ENCODE results near the gene WDR20.

Gene WDR20

GRCh38 chr14:102197317-102197853 is 57.7 kb downstream of the WDR20 start:
- DNase-seq (ENCODE audit: low spot score), result no peak

DNA sequence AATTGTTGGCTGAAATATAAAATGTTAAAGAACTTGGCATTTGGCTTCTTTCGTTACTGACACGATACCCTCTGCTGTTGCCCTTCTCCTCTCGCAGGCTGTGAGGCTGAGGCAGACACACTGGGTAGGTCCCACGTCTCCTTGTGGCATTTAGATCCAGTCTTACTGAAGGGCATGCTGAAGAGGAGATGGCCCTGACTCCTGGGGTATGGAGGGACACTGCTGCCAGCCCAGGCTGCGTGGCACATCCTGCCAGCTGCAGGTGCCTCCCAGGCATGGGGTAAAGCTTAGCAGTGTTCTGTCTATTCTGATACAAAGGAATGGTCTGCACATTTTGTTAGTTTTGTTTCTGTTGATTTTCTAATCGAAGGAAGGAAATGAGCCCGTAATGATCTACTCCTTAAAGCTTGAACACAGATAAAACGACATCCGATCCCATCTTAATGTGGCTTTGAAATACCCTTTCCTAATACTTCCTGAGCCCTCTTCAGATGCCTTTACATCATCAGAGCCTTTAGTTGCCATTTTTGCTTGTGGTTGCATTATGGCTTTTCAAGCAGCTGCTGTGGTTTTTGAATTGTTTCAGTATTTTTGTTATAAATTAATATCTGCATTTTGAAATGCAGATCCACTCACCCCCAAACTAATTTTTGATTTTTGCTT is 61.1 kb downstream of the WDR20 start:
- DNase-seq (ENCODE audit: low spot score), result no peak

- no peak for DNase-seq (ENCODE audit: low spot score)
Observed at GRCh38 chr14:102201353-102201738, 61.6 kb downstream of the WDR20 start.

- DNase-seq (ENCODE audit: low spot score), result no peak
Observed at GRCh38 chr14:102201776-102202175, 62.1 kb downstream of the WDR20 start.

DNA sequence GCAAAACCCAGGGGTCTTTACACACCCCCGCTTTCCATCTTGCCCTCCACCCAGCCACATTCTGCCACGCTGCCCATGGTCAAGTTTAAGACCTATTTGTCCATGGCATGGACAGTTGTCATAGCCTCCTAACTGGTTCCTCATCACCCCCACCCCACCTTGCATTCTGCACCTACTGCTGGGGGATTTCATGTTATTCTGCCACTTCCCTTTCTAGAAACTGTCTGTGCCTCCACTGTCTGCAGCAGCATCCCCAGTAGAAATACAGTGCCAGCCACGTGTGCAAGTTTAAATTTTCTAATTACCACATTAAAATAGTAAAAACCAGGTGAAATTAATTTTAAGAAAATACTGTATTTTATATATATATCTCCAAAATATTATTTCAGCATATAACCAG is 63.2 kb downstream of the WDR20 start:
- DNase-seq (ENCODE audit: low spot score), result no peak

DNA sequence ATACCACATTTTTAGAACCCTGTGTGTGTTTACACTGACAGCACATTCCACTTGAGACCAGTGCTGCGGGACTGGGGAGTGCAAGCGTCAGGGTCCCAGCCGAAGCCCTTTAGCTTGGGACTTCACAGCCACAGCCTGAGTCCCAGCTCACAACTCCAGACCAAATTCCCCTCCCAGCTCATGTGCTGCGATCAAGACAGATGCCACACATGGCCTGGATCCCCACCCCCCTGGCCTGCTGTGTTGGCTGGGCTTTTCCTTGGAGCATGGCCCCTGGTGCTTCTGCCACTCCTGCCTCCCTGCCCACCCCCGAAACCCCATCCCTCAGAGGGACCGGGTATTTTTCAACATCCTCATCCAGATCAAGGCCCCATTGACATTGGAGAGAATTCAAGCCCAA is 63.7 kb downstream of the WDR20 start:
- no peak for DNase-seq (ENCODE audit: low spot score)

GRCh38 chr14:102205560-102205959 is 65.9 kb downstream of the WDR20 start:
- DNase-seq (ENCODE audit: low spot score), result no peak

- no peak for DNase-seq (ENCODE audit: low spot score)
Observed at GRCh38 chr14:102206918-102207317, 67.2 kb downstream of the WDR20 start.

GRCh38 chr14:102207831-102208365 is 68.2 kb downstream of the WDR20 start:
- DNase-seq (ENCODE audit: low spot score), result no peak

DNA sequence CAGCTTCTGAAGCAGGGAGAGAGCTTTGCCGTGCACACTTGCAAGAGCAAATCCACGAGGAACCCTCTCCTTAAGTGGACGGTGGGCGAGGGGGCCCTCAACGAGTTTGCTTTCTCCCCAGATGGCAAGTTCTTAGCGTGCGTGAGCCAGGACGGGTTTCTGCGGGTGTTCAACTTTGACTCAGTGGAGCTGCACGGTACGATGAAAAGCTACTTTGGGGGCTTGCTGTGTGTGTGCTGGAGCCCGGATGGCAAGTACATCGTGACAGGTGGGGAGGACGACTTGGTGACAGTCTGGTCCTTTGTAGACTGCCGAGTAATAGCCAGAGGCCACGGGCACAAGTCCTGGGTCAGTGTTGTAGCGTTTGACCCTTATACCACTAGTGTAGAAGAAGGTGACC is 69.0 kb downstream of the WDR20 start:
- no peak for DNase-seq (ENCODE audit: low spot score)

- DNase-seq (ENCODE audit: low spot score), result peak; percentile 91
Observed at GRCh38 chr14:102209224-102209966, 69.7 kb downstream of the WDR20 start.

DNA sequence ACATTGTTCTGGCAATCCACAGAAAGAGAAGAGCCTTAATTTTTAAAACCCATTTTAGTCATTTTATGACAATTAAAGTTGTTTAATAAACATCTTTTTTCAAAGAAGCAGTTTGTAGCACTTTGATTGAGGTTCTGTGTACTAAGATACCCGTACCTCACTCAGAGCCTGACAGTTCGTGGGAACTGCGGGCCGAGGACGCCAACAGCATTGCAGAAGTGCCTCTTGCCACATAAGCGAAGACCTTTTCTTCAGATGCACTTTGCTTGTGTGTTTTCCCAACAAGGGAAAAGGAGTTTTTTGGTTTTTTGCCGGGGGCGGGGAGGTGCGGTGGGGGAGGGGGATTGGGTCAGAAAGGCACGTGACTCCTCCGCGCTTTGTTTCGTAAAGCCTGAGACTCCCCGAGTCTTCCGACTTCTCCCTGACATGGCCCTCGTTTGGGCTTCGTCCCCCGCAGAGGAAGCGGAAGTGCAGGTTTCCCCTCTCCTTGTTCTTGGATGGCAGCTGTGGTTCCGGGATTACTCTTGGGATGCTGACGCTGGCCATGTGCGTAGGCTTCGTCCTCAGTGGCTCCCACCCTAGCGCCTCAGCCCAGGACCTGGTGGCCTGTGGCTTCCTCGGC is 70.8 kb downstream of the WDR20 start:
- DNase-seq (ENCODE audit: low spot score), result no peak

DNA sequence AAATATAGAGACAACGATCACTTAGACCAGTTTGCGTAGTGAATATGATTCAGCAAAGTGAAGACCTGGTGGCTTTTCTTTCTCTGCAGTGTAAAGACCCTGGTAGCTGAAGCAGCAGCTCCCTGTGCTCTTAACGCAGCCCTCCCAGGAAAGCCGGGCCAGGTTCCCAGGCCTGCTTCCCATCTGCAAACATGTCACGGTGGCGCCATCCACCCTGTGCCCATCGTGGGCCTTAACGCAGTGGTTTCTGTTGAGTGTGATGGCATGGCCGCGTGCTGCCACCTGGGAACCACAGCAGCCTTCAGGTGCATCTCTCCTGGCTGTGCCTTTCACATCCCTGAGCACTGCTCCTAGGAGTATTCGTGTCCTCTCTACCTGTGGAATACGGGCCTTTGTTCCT is 71.5 kb downstream of the WDR20 start:
- no peak for DNase-seq (ENCODE audit: low spot score)

DNA sequence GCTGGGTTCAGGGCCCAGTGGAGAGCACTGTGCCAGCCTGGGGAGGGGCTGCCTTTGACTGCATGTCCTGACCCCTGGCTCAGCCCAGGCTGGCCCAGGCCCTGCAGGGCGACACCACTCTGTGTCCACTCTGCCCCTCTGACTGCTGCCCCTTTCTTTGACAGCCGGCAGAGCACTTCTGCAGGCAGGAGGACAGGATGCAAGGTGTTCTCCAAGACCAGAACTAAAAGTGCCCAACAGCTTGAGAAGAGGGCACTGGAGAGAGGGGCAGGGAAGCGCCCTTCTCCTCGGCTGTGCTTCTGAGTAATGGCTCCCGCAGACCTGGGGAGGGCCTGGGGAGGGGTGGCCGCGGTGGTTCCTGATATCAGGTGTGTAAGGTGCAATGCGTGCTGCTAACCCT is 72.7 kb downstream of the WDR20 start:
- no peak for DNase-seq (ENCODE audit: low spot score)

DNA sequence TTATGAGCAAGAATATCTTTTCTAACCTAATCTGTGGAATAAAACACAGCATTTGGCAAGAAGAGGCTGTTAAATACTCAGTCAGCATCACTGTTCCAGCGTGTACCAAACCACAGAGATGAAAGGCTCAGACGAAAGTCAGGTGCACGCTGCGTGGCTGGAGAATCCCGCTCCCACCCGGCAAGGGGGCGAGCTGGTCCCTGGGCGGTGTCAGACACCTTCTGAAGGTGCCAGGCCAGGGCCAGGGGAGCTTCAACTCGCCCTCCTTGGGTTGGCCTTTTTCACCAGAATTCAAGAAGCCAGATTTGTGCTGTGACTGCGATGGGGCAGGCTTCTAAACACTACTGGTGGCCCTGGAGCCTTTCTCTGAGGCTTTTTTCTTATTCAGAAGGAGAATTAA is 73.1 kb downstream of the WDR20 start:
- no peak for DNase-seq (ENCODE audit: low spot score)

DNA sequence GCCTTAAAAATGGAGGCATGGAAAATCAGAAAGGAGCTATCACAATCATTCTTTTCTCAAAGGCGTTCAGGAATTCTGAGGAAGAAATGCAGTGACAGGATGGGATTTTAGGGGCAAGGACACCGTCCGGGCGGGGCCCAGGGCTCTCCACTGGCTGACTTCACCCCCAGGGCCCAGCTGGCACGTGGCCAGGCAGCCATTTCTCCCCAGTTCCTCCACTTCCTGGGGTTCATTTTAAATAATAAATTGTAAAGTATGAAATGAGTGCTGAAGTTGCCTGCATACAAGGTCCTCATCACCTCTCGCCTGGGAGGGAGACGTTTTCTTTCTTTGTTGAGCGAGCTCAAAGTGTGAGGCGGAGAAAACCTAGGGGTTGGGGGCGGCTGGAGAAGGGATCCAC is 73.8 kb downstream of the WDR20 start:
- no peak for DNase-seq (ENCODE audit: low spot score)

DNA sequence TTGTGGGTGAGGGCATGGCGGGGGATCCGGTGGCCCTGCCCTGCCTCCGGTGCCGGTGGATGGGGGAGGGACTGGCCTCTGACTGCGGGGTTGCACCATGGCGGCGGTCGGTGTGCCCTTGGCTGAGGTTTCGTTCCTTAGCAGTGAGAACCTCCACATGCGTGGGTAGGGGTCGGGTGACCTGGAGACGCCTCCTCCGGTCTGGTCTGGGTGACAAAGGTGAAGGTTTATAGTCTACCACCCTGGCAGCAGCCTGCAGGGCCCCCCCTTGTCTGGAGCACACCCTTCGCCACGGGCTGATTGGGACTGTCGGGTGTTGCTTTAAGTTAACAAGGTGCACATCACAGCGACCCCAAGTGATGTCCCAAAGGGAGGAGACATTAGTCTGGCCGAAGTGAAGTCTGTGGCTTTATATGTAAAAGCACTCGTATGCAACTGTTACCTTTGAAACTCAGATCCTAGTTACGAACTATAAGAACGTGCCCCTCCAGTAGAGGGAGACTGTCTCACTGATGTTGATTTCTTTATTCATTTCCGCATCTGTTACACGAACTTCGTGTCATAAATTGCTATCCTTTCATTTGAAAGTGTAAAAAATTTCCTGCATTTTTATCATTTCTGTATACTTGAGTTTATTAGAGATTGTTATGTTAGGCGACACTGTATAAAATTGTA is 74.4 kb downstream of the WDR20 start:
- DNase-seq (ENCODE audit: low spot score), result no peak

DNA sequence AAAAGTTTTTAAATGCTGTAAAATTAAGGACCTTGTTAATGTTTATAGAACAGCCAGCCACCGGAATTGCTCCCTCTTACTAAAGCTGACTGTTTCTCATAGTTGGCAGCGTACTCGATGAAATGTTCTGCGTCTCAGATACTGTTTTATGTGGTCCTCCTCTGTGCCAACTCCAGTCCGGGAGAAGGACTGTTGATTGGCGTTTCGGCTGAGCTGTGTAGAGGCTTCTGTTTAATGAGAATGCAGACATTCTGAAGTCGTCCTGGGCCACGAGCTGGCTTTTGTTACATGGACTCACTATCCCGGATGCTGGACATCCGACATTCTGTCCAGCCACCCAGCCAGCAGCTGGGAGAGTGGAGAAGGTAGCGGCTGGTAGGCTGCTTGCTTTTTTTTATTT is 75.4 kb downstream of the WDR20 start:
- DNase-seq (ENCODE audit: low spot score), result peak; percentile 92

DNA sequence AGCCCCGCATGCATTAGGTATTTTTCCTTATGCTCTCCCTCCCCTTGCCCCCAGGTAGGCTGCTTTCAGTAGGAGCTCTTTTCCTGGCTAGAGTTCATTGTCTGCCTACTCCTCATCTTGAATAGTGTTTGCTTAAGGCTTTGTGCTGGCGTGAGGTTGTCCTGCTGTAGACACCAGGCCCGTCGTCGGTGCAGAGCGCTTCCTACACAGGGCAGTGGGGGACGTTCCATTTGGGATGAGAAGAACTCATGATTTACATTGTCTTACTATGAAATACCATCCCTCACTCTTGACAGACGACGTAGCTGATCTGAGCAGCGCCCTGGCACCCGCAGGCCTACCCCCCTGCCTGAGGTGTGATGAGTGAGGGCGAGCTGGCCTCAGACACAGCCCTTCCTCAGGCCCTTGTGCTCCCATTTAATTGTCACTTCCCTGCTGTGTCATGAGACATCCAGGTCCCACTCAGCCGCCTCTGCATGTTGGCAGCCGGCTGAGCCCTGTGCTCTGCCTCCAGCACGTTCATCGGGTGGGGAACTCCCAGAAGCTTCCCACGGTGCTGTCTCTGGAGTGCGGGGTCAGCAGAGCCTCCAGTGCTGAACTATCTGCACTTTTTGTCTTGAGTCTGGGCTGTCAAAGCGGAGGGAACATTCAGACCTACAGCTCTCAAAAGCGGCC is 76.0 kb downstream of the WDR20 start:
- DNase-seq (ENCODE audit: low spot score), result no peak

GRCh38 chr14:102217399-102217798 is 77.7 kb downstream of the WDR20 start:
- DNase-seq (ENCODE audit: low spot score), result no peak

DNA sequence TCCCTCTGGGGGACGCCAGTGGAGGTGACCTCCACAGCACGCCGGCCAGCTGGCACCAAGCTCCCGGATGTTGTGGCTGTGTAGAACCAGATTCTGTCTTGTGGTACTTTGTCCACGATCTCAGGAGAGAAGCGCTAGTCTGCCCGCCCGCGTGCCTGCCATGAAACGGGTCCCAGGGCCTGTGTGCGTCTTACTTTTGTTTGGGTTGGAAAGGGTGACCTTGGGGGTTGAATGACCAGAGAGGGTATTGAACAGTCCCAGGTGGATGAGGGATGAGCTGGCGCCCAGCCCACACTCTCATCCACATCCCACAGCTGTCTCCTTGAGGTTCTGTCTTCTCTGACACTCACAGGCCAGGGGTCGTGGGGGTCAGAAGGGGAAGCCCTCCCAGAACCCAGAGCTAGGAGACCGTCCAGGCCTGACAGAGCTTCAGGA is 78.3 kb downstream of the WDR20 start:
- DNase-seq (ENCODE audit: low spot score), result no peak

DNA sequence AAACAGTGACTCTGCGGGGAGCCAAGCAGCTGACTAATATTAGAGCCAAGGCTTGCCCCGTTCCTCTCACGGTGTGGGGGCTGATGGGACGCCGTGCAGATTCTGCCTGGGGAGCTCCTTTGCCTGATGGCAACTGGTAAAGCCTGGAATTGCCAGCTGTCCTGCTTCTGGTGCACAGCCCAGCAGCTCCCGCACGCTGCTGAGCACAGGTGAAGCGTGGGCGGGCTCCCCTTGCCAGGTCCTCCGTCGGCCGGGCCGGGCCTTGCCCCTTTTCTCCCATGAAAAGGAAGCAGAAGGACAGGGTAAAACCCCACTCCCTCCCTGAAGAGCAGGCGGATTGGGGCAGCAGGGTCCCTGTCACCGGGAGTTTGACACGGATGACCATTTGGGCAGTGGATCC is 79.0 kb downstream of the WDR20 start:
- DNase-seq (ENCODE audit: low spot score), result peak; percentile 66
